H9 (cell line): ENCODE measurements around the gene ELK1. TPM values are rescaled to one million over a fixed set of nuclear protein-coding genes. Genes with fewer than 3 reads are reported as not detected.
A peak's percentile ranks its signal among the peaks of the same experiment; 100 is the strongest.

Experiments
- DNase-seq: peaks from one replicate; pipeline ENCODE4 v3.0.0-alpha.2; 2017
- H2AFZ ChIP-seq: one replicate; pipeline ENCODE4 v1.6.1; 2013; ENCODE audit warnings: mild to moderate bottlenecking, low read length, control low read depth, moderate library complexity
- H2AK5ac ChIP-seq: 2 replicates; pipeline ENCODE4 v1.6.1; 2013; ENCODE audit warnings: low read length, control low read depth, mixed read lengths; ENCODE audit not compliant: insufficient read length
- H2BK120ac ChIP-seq: one replicate; pipeline ENCODE4 v1.6.1; 2013; ENCODE audit warnings: low read depth, mild to moderate bottlenecking, low read length, control low read depth, inconsistent platforms; ENCODE audit not compliant: poor library complexity, severe bottlenecking
- H2BK12ac ChIP-seq: 2 replicates; pipeline ENCODE4 v1.6.1; 2013; ENCODE audit warnings: low read length, control low read depth, mixed read lengths, low read depth; ENCODE audit not compliant: insufficient read length
- H2BK15ac ChIP-seq: 2 replicates; pipeline ENCODE4 v1.6.1; 2013; ENCODE audit warnings: low read depth, low read length, control low read depth
- H2BK20ac ChIP-seq: one replicate; pipeline ENCODE4 v1.6.1; 2013; ENCODE audit warnings: low read depth, mild to moderate bottlenecking, low read length, control low read depth, inconsistent platforms; ENCODE audit not compliant: poor library complexity, severe bottlenecking
- H2BK5ac ChIP-seq: 2 replicates; pipeline ENCODE4 v1.6.1; 2013; ENCODE audit warnings: low read length, control low read depth, mixed read lengths; ENCODE audit not compliant: insufficient read length
- H3K14ac ChIP-seq: 2 replicates; pipeline ENCODE4 v1.6.1; 2013; ENCODE audit warnings: low read length, control low read depth; ENCODE audit not compliant: insufficient read depth
- H3K18ac ChIP-seq: 2 replicates; pipeline ENCODE4 v1.6.1; 2013; ENCODE audit warnings: low read depth, mild to moderate bottlenecking, mixed read lengths, low read length, control low read depth; ENCODE audit not compliant: insufficient read length
- H3K23ac ChIP-seq: 2 replicates; pipeline ENCODE4 v1.6.1; 2013; ENCODE audit warnings: low read length, control low read depth, mixed read lengths, low read depth; ENCODE audit not compliant: insufficient read length
- H3K23me2 ChIP-seq: 2 replicates; pipeline ENCODE4 v1.6.1; 2013; ENCODE audit warnings: low read depth, mild to moderate bottlenecking, mixed read lengths, low read length, control low read depth; ENCODE audit not compliant: insufficient read length, poor library complexity, severe bottlenecking
- H3K27ac ChIP-seq: 2 replicates; pipeline ENCODE4 v1.5.1; 2013; ENCODE audit warnings: low read length, control low read depth, mixed read lengths, low read depth; ENCODE audit not compliant: insufficient read length
- H3K27me3 ChIP-seq: 2 replicates; pipeline ENCODE4 v1.6.1; 2013; ENCODE audit warnings: low read length, control low read depth, inconsistent platforms; ENCODE audit not compliant: insufficient read depth
- H3K4ac ChIP-seq: 2 replicates; pipeline ENCODE4 v1.6.1; 2013; ENCODE audit warnings: low read depth, mild to moderate bottlenecking, control low read depth, inconsistent platforms, low read length, moderate library complexity
- H3K4me1 ChIP-seq: 2 replicates; pipeline ENCODE4 v1.6.1; 2013; ENCODE audit warnings: low read length, control low read depth, inconsistent platforms; ENCODE audit not compliant: insufficient read depth
- H3K4me2 ChIP-seq: 2 replicates; pipeline ENCODE4 v1.6.1; 2013; ENCODE audit warnings: low read length, control low read depth, mixed read lengths; ENCODE audit not compliant: insufficient read length, insufficient read depth
- H3K56ac ChIP-seq: 2 replicates; pipeline ENCODE4 v1.6.1; 2013; ENCODE audit warnings: low read depth, mild to moderate bottlenecking, mixed read lengths, low read length, control low read depth; ENCODE audit not compliant: insufficient read length
- H3K79me1 ChIP-seq: 2 replicates; pipeline ENCODE4 v1.6.1; 2013; ENCODE audit warnings: low read depth, mild to moderate bottlenecking, moderate library complexity, low read length, control low read depth, inconsistent platforms; ENCODE audit not compliant: insufficient read depth, poor library complexity, severe bottlenecking
- H3K79me2 ChIP-seq: 2 replicates; pipeline ENCODE4 v1.6.1; 2013; ENCODE audit warnings: low read length, control low read depth, inconsistent platforms; ENCODE audit not compliant: insufficient read depth
- H3K9ac ChIP-seq: 2 replicates; pipeline ENCODE4 v1.6.1; 2013; ENCODE audit warnings: low read length, control low read depth, mixed read lengths; ENCODE audit not compliant: insufficient read length; ENCODE audit errors: extremely low read depth
- H3K9me3 ChIP-seq: one replicate; pipeline ENCODE4 v1.6.1; 2013; ENCODE audit warnings: low read depth, low read length, inconsistent platforms; ENCODE audit not compliant: control insufficient read depth
- H3T11ph ChIP-seq: one replicate; pipeline ENCODE4 v1.6.1; 2013; ENCODE audit warnings: mild to moderate bottlenecking, low read length, control low read depth, inconsistent platforms
- H4K20me1 ChIP-seq: one replicate; pipeline ENCODE4 v1.6.1; 2013; ENCODE audit not compliant: control insufficient read depth, insufficient read length, insufficient read depth
- H4K5ac ChIP-seq: 2 replicates; pipeline ENCODE4 v1.6.1; 2013; ENCODE audit warnings: low read depth, mild to moderate bottlenecking, mixed read lengths, low read length, control low read depth; ENCODE audit not compliant: insufficient read length
- H4K8ac ChIP-seq: replicated peaks from 2 replicates; pipeline ENCODE4 v1.6.1; 2013; ENCODE audit warnings: low read length, control low read depth, mixed read lengths, low read depth; ENCODE audit not compliant: insufficient read length
- H4K91ac ChIP-seq: 2 replicates; pipeline ENCODE4 v1.6.1; 2013; ENCODE audit warnings: low read depth, mild to moderate bottlenecking, moderate library complexity, mixed read lengths, low read length, control low read depth; ENCODE audit not compliant: insufficient read length
- H3K27ac Mint-ChIP-seq, 3 experiments: 2 replicates in 2 of 3; 3 replicates in 1 of 3; pipeline ENCODE4 v1.8.0; 2020 to 2021; ENCODE audit warnings: mixed read lengths in 3 of 3, mild to moderate bottlenecking in 1 of 3, moderate library complexity in 1 of 3
- H3K27me3 Mint-ChIP-seq: 2 replicates; pipeline ENCODE4 v1.8.0; 2021; ENCODE audit warnings: low read depth, mild to moderate bottlenecking, moderate library complexity, mixed read lengths
- H3K36me3 Mint-ChIP-seq, 3 experiments: 2 replicates in 2 of 3; 3 replicates in 1 of 3; pipeline ENCODE4 v1.8.0; 2020 to 2021; ENCODE audit warnings: low read depth in 3 of 3, mixed read lengths in 3 of 3; ENCODE audit not compliant: insufficient read depth in 1 of 3
- H3K4me1 Mint-ChIP-seq, 2 experiments: 2 replicates each; pipeline ENCODE4 v1.8.0; 2020; ENCODE audit warnings: mixed read lengths in 2 of 2
- H3K4me3 Mint-ChIP-seq, 2 experiments: 2 replicates in 1 of 2; 3 replicates in 1 of 2; pipeline ENCODE4 v1.8.0; 2020 to 2021; ENCODE audit warnings: mild to moderate bottlenecking in 2 of 2, mixed read lengths in 2 of 2, moderate library complexity in 1 of 2
- H3K9me3 Mint-ChIP-seq, 2 experiments: 2 replicates in 1 of 2; 3 replicates in 1 of 2; pipeline ENCODE4 v1.8.0; 2020; ENCODE audit warnings: mild to moderate bottlenecking in 2 of 2, mixed read lengths in 2 of 2, moderate library complexity in 1 of 2
- CTCF ChIP-seq: fragments of 200-600 bp; sonication (generic); conservative IDR thresholded peaks from 3 replicates; pipeline ENCODE4 v1.8.0; 2021; ENCODE audit warnings: antibody characterized with exemption, mild to moderate bottlenecking
- WGBS: extraction: QIAGEN DNeasy Blood & Tissue Kit; methylation state at CpG from one replicate; pipeline ENCODE4 v1.1.7; 2013; ENCODE audit warnings: missing lambda C conversion rate, low lambda C conversion rate, mixed read lengths; ENCODE audit not compliant: insufficient read length; ENCODE audit errors: extremely low coverage; 5-methylcytosine and 5-hydroxymethylcytosine counted together
- total RNA-seq: library from RNA; stranded (reverse); gene quantifications from 2 replicates; pipeline ENCODE4 v1.2.1, GENCODE V29; 2021

Gene ELK1
- total RNA-seq, 1 experiment from 2014 or later, result 49.8 TPM

GRCh38 chrX:47637546-47638195, 12.7 kb downstream of the ELK1 start:
- Histone ChIP-seq H3T11ph (no peak overlapping the region), H3K27me3 (no peaks in the 10 kb centered on the region), H3K4me2 (no peak overlapping the region), H3K23ac (no peak overlapping the region), H2BK5ac (no peak overlapping the region), H4K8ac (no peak overlapping the region), H3K18ac (no peak overlapping the region), H3K4ac (no peak overlapping the region), H3K27ac (no peak overlapping the region), H3K23me2 (no peaks in the 10 kb centered on the region), H2BK12ac (no peak overlapping the region), H4K5ac (no peak overlapping the region), H2AFZ (no peak overlapping the region), H2BK120ac (no peak overlapping the region), H2AK5ac (no peak overlapping the region), H3K56ac (no peak overlapping the region), H3K9me3 (peaks cover 44% of the 10 kb centered on the region), H3K79me1 (no peaks in the 10 kb centered on the region), H4K20me1 (no peaks in the 10 kb centered on the region), H3K9ac (no peak overlapping the region), H3K14ac (no peak overlapping the region), H2BK15ac (no peak overlapping the region), H4K91ac (no peak overlapping the region), H3K79me2 (no peaks in the 10 kb centered on the region), H2BK20ac (no peak overlapping the region), H3K4me1 (no peaks in the 10 kb centered on the region; the same call in 1 of the 2 replicates)
- peak; percentile 91 for DNase-seq
- Mint-ChIP-seq H3K36me3 (peaks cover 58 to 62% (median 58%) of the 10 kb centered on the region in 3 experiments), H3K27ac (no peak overlapping the region; a peak in 1 of 7 replicates), H3K4me3 (no peak overlapping the region; a peak in 2 of 5 replicates), H3K9me3 (peaks cover 61 to 70% of the 10 kb centered on the region in 2 experiments), H3K27me3 (no peaks in the 10 kb centered on the region; the same call in 1 of the 2 replicates), H3K4me1 (peaks cover 0 to 12% of the 10 kb centered on the region in 2 experiments; a peak in 2 of 4 replicates)
- no CpG with 5 or more reads among the region's 31 CpGs for WGBS
- no peak for TF ChIP-seq CTCF
